ENCODE results near the gene EPB41L5.
"Not testable (repeated sequence)": the region's sequence is repeated elsewhere in the genome, so short reads cannot be mapped to it uniquely, and the experiment has no call there.

Gene EPB41L5

GRCh38 chr2:120128216-120128615, 115.3 kb downstream of the EPB41L5 start:
- no peak for DNase-seq (ENCODE audit: low read depth, low spot score)
- H3K4me3 ChIP-seq (ENCODE audit: low read length) = no peak overlapping the region

GRCh38 chr2:120132190-120132589, 119.3 kb downstream of the EPB41L5 start:
- no peak for DNase-seq (ENCODE audit: low read depth, low spot score)
- H3K4me3 ChIP-seq (ENCODE audit: low read length) = no peak overlapping the region

DNA sequence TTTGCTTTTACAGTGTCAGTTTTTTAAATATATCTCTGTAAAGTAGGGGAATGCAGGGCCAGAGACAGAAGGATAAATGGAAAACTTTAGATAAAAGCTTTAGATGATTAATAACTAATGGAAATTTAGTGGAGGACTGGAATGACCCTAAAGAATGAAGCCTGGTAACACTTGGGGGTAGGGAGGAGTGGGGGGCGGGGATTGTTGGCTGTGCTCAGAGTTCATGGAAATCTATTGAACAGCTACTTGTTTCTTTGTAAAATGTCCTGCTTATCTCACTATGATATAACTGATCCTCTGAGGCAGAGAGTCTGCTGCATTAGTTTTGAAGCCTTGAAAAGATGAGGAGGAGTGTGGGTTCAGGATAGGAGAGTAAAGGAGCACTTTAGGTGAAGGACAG, 119.8 kb downstream of the EPB41L5 start:
- DNase-seq (ENCODE audit: low read depth, low spot score) = no peak

DNA sequence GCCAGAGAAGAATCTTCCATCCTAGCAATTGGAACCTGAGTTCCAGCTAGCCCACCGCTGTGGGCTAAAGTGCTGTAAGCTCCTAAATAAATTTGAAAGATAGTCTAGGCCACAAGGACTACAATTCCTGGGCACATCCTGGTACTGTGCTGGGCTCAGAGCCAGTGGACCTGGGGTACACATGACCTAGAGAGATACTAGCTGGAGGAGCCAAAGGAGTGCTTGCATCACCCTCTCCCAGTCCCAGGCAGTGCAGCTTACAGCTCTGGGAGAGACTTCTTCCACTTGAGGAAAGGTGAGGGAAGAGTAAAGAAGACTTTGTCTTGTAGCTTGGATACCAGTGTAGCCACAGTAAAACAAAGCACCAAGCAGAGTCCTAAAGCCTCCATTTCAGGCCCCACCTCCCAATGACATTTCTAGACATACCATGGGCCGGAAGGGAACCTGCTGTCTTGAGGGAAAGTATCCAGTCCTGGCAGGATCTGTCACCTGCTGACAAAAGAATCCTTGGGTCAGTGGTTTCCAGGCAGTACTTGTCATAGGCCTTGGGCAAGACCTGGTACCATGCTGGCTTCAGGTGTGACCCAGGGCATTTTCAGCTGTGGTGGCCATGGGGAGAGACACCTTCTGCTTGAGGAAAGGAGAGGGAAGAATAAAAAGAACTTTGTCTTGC, 120.8 kb downstream of the EPB41L5 start:
- no peak for DNase-seq (ENCODE audit: low read depth, low spot score)
- H3K4me3 ChIP-seq (ENCODE audit: low read length) = no peak overlapping the region

More for the DNA sequence above, 119.8 kb downstream of the EPB41L5 start:
- H3K4me3 ChIP-seq (ENCODE audit: low read length) = no peak overlapping the region

- no peak overlapping the region for H3K4me3 ChIP-seq (ENCODE audit: low read length)
- no peak for DNase-seq (ENCODE audit: low read depth, low spot score)
Measured at GRCh38 chr2:120134263-120134662, 121.4 kb downstream of the EPB41L5 start.

- DNase-seq (ENCODE audit: low read depth, low spot score); H3K4me3 ChIP-seq (ENCODE audit: low read length): not testable (repeated sequence)
Measured at GRCh38 chr2:120135013-120135412, 122.1 kb downstream of the EPB41L5 start.

- no peak for DNase-seq (ENCODE audit: low read depth, low spot score)
Measured at GRCh38 chr2:120140866-120141265, 128.0 kb downstream of the EPB41L5 start.

DNA sequence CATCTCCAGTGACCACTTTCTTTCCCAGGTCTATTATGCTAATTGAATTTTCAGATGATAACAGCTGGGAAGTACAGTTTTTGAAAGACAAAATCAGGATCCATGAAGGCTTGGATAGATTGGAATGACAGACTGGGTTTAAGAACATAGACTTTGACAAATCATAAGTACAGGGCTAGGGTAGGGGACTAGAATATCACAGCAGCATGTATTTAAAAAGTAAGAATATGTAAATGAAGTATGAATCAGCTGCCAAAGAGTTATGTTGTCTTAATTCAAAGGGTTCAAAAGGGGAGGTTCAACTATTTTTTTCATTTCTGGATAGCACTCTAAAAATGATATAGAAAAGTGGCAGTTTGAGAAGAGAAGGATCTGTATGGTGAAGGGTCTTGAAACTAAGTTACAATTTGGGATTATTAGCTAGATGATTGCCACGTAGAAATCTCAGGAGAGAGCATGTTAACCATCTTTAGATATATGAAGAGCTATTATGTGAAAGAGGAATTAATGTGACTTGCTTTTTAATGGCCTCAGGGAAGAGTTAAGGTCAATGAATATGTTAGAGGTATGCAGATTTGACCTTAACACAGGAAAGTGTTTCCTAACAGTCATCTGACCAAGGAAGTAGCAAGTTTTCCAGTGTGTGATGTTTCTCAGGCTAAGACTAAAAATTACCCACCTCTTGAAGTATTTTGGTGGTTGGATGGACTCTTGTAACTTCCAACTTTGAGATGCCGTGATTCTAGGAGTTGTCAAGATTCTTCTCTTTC, 128.6 kb downstream of the EPB41L5 start:
- DNase-seq (ENCODE audit: low read depth, low spot score) = no peak
- no peak overlapping the region for H3K4me3 ChIP-seq (ENCODE audit: low read length)

More at GRCh38 chr2:120140866-120141265, 128.0 kb downstream of the EPB41L5 start:
- no peak overlapping the region for H3K4me3 ChIP-seq (ENCODE audit: low read length)

GRCh38 chr2:120142528-120143219, 129.8 kb downstream of the EPB41L5 start:
- DNase-seq (ENCODE audit: low read depth, low spot score) = no peak
- no peak overlapping the region for H3K4me3 ChIP-seq (ENCODE audit: low read length)

- no peak overlapping the region for H3K4me3 ChIP-seq (ENCODE audit: low read length)
- no peak for DNase-seq (ENCODE audit: low read depth, low spot score)
Measured at GRCh38 chr2:120148229-120148628, 135.4 kb downstream of the EPB41L5 start.

- no peak overlapping the region for H3K4me3 ChIP-seq (ENCODE audit: low read length)
- DNase-seq (ENCODE audit: low read depth, low spot score) = no peak
Measured at GRCh38 chr2:120148669-120149068, 135.8 kb downstream of the EPB41L5 start.

DNA sequence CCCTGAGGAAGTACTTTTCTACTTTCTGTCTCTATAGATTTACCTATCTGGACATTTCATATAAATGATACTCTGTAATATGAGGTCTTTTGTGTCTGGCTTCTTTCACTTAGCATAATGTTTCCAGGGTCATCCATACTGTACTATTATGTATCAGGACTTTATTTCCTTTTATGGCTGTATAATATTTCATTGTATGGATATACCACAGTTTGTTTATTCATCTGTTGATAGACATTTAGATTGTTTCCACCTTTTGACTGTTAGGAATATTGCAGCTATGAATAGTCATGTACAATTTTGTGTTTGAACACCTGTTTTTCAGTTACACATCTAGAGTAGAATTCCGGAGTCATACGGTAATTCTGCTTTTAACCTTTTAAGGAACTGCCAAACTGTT, 136.5 kb downstream of the EPB41L5 start:
- H3K4me3 ChIP-seq (ENCODE audit: low read length) = no peak overlapping the region

GRCh38 chr2:120150040-120150482, 137.2 kb downstream of the EPB41L5 start:
- DNase-seq (ENCODE audit: low read depth, low spot score) = no peak
- no peak overlapping the region for H3K4me3 ChIP-seq (ENCODE audit: low read length)

More for the DNA sequence above, 136.5 kb downstream of the EPB41L5 start:
- DNase-seq (ENCODE audit: low read depth, low spot score) = no peak

GRCh38 chr2:120155308-120155707, 142.4 kb downstream of the EPB41L5 start:
- DNase-seq (ENCODE audit: low read depth, low spot score) = no peak
- H3K4me3 ChIP-seq (ENCODE audit: low read length) = no peak overlapping the region

DNA sequence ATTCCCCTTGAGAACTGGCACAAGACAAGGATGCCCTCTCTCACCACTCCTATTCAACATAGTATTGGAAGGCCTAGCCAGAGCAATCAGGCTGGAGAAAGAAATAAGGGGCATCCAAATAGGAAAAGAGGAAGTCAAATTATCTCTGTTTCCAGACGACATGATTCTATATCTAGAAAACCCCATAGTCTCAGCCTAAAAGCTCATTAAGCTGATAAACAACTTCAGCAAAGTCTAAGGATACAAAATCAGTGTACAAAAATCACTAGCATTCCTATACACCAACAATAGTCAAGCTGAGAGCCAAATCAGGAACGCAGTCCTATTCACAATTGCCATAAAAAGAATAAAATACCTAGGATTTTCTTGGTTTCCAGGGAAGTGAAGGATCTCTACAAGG, 145.8 kb downstream of the EPB41L5 start:
- not testable (repeated sequence) for DNase-seq (ENCODE audit: low read depth, low spot score); H3K4me3 ChIP-seq (ENCODE audit: low read length)

- H3K4me3 ChIP-seq (ENCODE audit: low read length) = no peak overlapping the region
- no peak for DNase-seq (ENCODE audit: low read depth, low spot score)
Measured at GRCh38 chr2:120161190-120161589, 148.3 kb downstream of the EPB41L5 start.

DNA sequence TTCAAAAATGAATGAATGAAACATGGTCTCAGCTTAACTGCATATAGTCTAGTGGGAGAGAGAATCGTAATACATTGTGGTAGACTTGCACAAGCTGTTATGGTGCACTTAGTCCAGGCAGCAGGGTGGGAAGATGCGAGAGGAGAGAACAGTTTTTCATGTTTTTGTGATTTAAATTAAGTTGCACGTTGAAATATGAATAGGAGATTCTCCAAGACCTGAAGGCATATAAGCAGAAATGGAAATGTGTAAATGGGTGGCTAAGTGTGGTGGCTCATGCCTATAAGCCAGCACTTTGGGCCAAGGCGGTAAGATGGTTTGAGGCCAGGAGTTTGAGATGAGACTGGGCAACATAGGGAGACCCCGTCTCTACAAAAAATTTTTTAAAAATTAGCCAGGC, 149.8 kb downstream of the EPB41L5 start:
- DNase-seq (ENCODE audit: low read depth, low spot score) = no peak
- H3K4me3 ChIP-seq (ENCODE audit: low read length) = no peak overlapping the region

- DNase-seq (ENCODE audit: low read depth, low spot score) = no peak
Measured at GRCh38 chr2:120167272-120167671, 154.4 kb downstream of the EPB41L5 start.

GRCh38 chr2:120169020-120169419, 156.1 kb downstream of the EPB41L5 start:
- no peak overlapping the region for H3K4me3 ChIP-seq (ENCODE audit: low read length)
- no peak for DNase-seq (ENCODE audit: low read depth, low spot score)

More at GRCh38 chr2:120167272-120167671, 154.4 kb downstream of the EPB41L5 start:
- no peak overlapping the region for H3K4me3 ChIP-seq (ENCODE audit: low read length)
